ENCODE results near the gene FOXJ3.

Gene FOXJ3

DNA sequence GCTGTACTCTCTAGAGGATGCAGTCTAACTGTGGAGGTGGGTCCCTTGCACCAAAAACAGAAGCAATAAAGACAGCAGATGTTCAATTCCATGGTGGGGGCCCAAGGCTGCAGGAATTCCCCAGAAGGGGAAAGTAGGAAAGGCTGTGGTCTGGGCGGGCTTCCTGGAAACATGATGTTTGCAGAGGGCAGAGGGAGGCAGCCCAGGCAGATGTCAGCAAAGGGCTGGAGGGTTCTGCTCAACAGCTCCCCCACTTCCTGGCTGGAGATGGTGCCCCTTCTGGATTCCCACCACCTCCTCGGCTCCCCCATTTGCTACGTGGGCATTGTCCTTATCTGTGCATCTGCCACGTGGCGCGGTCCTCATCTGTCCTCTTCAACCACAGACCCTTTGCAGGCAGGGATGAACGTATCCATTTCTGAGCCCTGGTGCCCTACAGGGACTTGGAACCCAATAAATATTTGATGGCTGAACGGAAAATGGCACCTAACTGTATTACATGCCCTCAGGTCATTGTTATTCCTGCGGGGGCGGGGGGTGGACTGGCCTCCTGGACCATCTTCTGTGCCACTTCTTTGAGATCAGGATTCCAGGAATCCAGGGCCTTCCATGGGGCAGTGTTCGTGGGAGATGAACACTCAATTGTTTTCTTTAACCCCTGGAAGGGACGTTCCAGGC is 190.2 kb downstream of the FOXJ3 start:
- H3K4me3 ChIP-seq (ENCODE audit: low read depth, low read length) = no peak overlapping the region
- DNase-seq (ENCODE audit: low read depth, low spot score) = no peak
- TF ChIP-seq, protein P1, sequence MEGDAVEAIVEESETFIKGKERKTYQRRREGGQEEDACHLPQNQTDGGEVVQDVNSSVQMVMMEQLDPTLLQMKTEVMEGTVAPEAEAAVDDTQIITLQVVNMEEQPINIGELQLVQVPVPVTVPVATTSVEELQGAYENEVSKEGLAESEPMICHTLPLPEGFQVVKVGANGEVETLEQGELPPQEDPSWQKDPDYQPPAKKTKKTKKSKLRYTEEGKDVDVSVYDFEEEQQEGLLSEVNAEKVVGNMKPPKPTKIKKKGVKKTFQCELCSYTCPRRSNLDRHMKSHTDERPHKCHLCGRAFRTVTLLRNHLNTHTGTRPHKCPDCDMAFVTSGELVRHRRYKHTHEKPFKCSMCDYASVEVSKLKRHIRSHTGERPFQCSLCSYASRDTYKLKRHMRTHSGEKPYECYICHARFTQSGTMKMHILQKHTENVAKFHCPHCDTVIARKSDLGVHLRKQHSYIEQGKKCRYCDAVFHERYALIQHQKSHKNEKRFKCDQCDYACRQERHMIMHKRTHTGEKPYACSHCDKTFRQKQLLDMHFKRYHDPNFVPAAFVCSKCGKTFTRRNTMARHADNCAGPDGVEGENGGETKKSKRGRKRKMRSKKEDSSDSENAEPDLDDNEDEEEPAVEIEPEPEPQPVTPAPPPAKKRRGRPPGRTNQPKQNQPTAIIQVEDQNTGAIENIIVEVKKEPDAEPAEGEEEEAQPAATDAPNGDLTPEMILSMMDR (IDR thresholded peaks at IDR 0.05; ENCODE audit: low read depth, low read length) = no peak
- in situ Hi-C loops (cut with HindIII; ENCODE audit: low sequenced_read_pairs) = no loop called here

DNA sequence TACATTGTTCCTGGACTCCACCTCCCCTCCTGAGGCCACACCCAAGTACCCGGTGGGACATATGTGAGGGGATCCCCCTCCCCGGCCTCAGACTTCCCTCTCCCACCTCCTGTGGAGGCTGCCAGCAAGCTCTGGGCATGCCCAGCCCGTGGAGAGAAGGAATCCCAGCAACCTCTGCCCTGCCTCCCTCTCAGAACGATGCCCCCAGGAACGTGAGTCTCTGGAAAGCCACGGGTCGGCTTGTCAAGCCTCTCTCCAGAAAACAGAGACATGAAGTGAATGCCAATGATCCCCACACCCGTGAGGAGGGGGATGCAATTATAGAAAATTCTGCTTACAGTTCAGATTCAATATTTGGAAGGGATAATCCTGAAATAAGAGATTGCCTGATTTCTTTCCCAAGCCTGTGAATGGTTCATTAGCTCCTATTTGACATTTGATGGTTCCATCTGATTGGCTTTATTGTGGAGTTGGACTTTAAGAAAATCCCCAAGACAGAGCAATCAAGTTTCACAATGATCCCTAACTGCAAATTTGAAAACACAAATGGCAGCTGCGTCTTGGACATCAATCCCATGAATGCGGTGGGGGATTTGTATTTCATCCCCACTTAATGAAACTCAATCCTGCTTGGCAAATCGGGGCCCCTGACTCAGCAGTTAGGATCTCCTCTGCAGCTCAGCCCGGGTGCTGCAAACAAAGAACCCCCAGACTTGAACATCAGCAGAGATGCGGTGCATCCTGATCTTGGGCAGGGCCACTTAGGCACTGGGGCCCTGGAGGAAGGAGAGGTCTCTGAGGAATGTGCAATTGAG is 190.9 kb downstream of the FOXJ3 start:
- in situ Hi-C loops (cut with HindIII; ENCODE audit: low sequenced_read_pairs) = no loop called here

GRCh38 chr1:42142894-42143675 is 191.9 kb downstream of the FOXJ3 start:
- in situ Hi-C loops (cut with HindIII; ENCODE audit: low sequenced_read_pairs) = no loop called here
- TF ChIP-seq, protein P1 (IDR thresholded peaks at IDR 0.05; ENCODE audit: low read depth, low read length) = no peak
- no peak for DNase-seq (ENCODE audit: low read depth, low spot score)
- no peak overlapping the region for H3K4me3 ChIP-seq (ENCODE audit: low read depth, low read length)

More for the DNA sequence above, 190.9 kb downstream of the FOXJ3 start:
- TF ChIP-seq, protein P1 (IDR thresholded peaks at IDR 0.05; ENCODE audit: low read depth, low read length) = no peak
- no peak overlapping the region for H3K4me3 ChIP-seq (ENCODE audit: low read depth, low read length)
- no peak for DNase-seq (ENCODE audit: low read depth, low spot score)

- in situ Hi-C loops (cut with HindIII; ENCODE audit: low sequenced_read_pairs) = no loop called here
- DNase-seq (ENCODE audit: low read depth, low spot score) = no peak
- TF ChIP-seq, protein P1 (IDR thresholded peaks at IDR 0.05; ENCODE audit: low read depth, low read length) = no peak
- H3K4me3 ChIP-seq (ENCODE audit: low read depth, low read length) = no peak overlapping the region
Observed at GRCh38 chr1:42141978-42142377, 193.1 kb downstream of the FOXJ3 start.

GRCh38 chr1:42140191-42140590 is 194.8 kb downstream of the FOXJ3 start:
- in situ Hi-C loops (cut with HindIII; ENCODE audit: low sequenced_read_pairs) = no loop called here
- TF ChIP-seq, protein P1 (IDR thresholded peaks at IDR 0.05; ENCODE audit: low read depth, low read length) = no peak

GRCh38 chr1:42139444-42139843 is 195.6 kb downstream of the FOXJ3 start:
- no peak for DNase-seq (ENCODE audit: low read depth, low spot score)
- TF ChIP-seq, protein P1 (IDR thresholded peaks at IDR 0.05; ENCODE audit: low read depth, low read length) = no peak
- in situ Hi-C loops (cut with HindIII; ENCODE audit: low sequenced_read_pairs) = no loop called here

More at GRCh38 chr1:42140191-42140590, 194.8 kb downstream of the FOXJ3 start:
- no peak overlapping the region for H3K4me3 ChIP-seq (ENCODE audit: low read depth, low read length)
- DNase-seq (ENCODE audit: low read depth, low spot score) = no peak

More at GRCh38 chr1:42139444-42139843, 195.6 kb downstream of the FOXJ3 start:
- no peak overlapping the region for H3K4me3 ChIP-seq (ENCODE audit: low read depth, low read length)

Measured in astrocyte of the spinal cord (primary cell).